ENCODE measurements around the gene IMPG1. TPM values are rescaled to one million over a fixed set of nuclear protein-coding genes. Genes with fewer than 3 reads are reported as not detected.
A peak's percentile ranks its signal among the peaks of the same experiment; 100 is the strongest.

IMPG1 gene
- total and polyA plus RNA-seq, 2 of the 13 experiments (the other 11 are each of a cell fraction or from before 2014, with no cell fraction given) = not detected

DNA sequence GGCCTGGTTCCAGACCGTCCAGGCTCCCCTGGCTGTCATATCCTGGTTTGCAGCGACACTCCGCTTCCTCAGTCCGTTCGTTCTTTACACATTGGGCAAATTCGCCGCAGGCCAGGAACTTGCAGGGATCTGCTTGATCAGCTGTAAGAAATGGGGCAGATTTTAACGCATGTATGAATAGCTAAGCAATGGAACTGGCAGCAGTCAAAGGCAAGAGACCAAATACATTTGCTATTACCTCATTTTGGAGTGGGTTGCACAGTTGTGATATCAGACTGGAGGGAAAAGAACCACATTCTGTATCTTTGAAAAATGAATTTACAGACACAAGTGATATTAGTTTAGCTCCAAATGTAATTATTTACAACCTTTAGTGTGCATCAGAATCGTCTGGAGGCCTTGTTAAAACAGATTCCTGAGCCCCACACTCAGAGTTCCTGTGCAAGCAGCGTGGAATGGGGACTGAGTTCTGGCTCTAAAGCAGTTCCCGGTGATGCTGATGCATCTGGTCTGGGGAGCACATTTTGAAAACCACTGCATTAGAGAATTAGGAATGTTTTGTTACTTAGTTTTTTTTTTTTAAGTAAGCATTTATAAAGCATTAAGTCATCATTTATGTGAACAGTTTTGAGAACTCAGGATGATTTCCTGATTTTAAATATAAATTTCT, 141.3 kb downstream of the IMPG1 start:
- ChIA-PET POLR2A (no interaction called here), CTCF (ENCODE audit: low intra/inter-chr PET ratio, low total read pairs) (interaction anchor here (2.2 kb wide), 1 partner anchor 1526 kb away, joined by 7 read pairs; no protein-coding TSS in a partner anchor)
- Histone ChIP-seq H3K27me3 (ENCODE audit: control insufficient read depth in 1 of 2, insufficient read depth in 2 of 2, low read length in 2 of 2) (peaks cover 0 to 3% of the 10 kb centered on the region in 2 experiments; a peak in 1 of 5 replicates), H4K20me1 (ENCODE audit: insufficient read depth, low read length) (no peaks in the 10 kb centered on the region), H3K79me2 (ENCODE audit: insufficient read depth, low read length) (no peaks in the 10 kb centered on the region), H3K4me3 (replicated peaks in 1 of 3; ENCODE audit: insufficient read depth in 1 of 3, low read depth in 2 of 3, low read length in 3 of 3) (no peak overlapping the region), H3K4me1 (ENCODE audit: insufficient read depth, low read length) (peaks cover 14% of the 10 kb centered on the region; the same call in 1 of the 2 replicates), H2AFZ (ENCODE audit: low read length) (no peak overlapping the region), H3K4me2 (ENCODE audit: low read depth, low read length) (no peak overlapping the region), H3K27ac (ENCODE audit: extremely low read length, insufficient read depth, low read length) (no peak overlapping the region), H3K36me3 (replicated peaks in 1 of 2; ENCODE audit: control insufficient read depth in 1 of 2, insufficient read depth in 2 of 2, low read length in 2 of 2) (no peaks in the 10 kb centered on the region), H3K9ac (ENCODE audit: insufficient read depth, low read depth, low read length) (no peak overlapping the region), H3K9me3 (ENCODE audit: low read length) (no peaks in the 10 kb centered on the region)
- BruUV-seq (replicated peaks) = no TSS peak
- FAIRE-seq (no peak), ATAC-seq (0 out of 3 replicates have a peak, but pooled peaks have one; percentile 8), DNase-seq (ENCODE audit: low spot score) (no peak)
- WGBS (ENCODE audit: low lambda C conversion rate) = 50% methylated on average over 11 of the region's 11 CpGs
- in situ Hi-C loops (cut with HindIII; ENCODE audit: extremely low pct_ligation_motif_present, low pct_unique_long_range_greater_than_20kb) (loop anchor here (5.0 to 25.0 kb wide), 2 partner anchors 931 to 1526 kb away; no protein-coding TSS in a partner anchor), intact Hi-C loops (cut with micrococcal nuclease; ENCODE audit: unreplicated experiment) (loop anchor here (5.0 to 10.0 kb wide), 3 partner anchors 754 to 946 kb away; no protein-coding TSS in a partner anchor)
- TF ChIP-seq, protein P1, sequence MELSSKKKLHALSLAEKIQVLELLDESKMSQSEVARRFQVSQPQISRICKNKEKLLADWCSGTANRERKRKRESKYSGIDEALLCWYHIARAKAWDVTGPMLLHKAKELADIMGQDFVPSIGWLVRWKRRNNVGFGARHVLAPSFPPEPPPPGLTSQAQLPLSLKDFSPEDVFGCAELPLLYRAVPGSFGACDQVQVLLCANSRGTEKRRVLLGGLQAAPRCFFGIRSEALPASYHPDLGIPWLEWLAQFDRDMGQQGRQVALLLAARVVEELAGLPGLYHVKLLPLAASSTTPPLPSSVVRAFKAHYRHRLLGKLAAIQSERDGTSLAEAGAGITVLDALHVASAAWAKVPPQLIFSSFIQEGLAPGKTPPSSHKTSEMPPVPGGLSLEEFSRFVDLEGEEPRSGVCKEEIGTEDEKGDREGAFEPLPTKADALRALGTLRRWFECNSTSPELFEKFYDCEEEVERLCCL (CRISPR knock-in tag; IDR thresholded peaks at IDR 0.05; ENCODE audit: borderline replicate concordance) = no peak
- no peak for TF ChIP-seq ZNF776 (CRISPR knock-in tag; IDR thresholded peaks at IDR 0.05)
- TF ChIP-seq ZNF17 (CRISPR knock-in tag; IDR thresholded peaks at IDR 0.05) = no peak
- TF ChIP-seq BCL6 (CRISPR knock-in tag; IDR thresholded peaks at IDR 0.05) = no peak
- no peak for TF ChIP-seq SP1 (IDR thresholded peaks at IDR 0.05)
- no peak for TF ChIP-seq SP1 (CRISPR knock-in tag; IDR thresholded peaks at IDR 0.05)
- TF ChIP-seq PRMT3 (CRISPR knock-in tag; IDR thresholded peaks at IDR 0.05; ENCODE audit: borderline replicate concordance, low read depth) = no peak
- no peak for TF ChIP-seq TCF7 (IDR thresholded peaks at IDR 0.05; ENCODE audit: low read depth)
- no peak for TF ChIP-seq POGZ (CRISPR knock-in tag; IDR thresholded peaks at IDR 0.05)
- no peak for TF ChIP-seq ZNF577 (CRISPR knock-in tag; IDR thresholded peaks at IDR 0.05; ENCODE audit: borderline replicate concordance, low read depth)
- no peak for TF ChIP-seq RXRA (CRISPR knock-in tag; IDR thresholded peaks at IDR 0.05)
- no peak for TF ChIP-seq ZBTB21 (CRISPR knock-in tag; IDR thresholded peaks at IDR 0.05)
- TF ChIP-seq ZKSCAN5 (CRISPR knock-in tag; IDR thresholded peaks at IDR 0.05) = no peak
- TF ChIP-seq, protein P2, sequence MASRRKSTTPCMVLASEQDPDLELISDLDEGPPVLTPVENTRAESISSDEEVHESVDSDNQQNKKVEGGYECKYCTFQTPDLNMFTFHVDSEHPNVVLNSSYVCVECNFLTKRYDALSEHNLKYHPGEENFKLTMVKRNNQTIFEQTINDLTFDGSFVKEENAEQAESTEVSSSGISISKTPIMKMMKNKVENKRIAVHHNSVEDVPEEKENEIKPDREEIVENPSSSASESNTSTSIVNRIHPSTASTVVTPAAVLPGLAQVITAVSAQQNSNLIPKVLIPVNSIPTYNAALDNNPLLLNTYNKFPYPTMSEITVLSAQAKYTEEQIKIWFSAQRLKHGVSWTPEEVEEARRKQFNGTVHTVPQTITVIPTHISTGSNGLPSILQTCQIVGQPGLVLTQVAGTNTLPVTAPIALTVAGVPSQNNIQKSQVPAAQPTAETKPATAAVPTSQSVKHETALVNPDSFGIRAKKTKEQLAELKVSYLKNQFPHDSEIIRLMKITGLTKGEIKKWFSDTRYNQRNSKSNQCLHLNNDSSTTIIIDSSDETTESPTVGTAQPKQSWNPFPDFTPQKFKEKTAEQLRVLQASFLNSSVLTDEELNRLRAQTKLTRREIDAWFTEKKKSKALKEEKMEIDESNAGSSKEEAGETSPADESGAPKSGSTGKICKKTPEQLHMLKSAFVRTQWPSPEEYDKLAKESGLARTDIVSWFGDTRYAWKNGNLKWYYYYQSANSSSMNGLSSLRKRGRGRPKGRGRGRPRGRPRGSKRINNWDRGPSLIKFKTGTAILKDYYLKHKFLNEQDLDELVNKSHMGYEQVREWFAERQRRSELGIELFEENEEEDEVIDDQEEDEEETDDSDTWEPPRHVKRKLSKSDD (CRISPR knock-in tag; IDR thresholded peaks at IDR 0.05; ENCODE audit: low read depth) = no peak
- TF ChIP-seq ZSCAN25 (CRISPR knock-in tag; IDR thresholded peaks at IDR 0.05) = no peak
- TF ChIP-seq, protein P3, sequence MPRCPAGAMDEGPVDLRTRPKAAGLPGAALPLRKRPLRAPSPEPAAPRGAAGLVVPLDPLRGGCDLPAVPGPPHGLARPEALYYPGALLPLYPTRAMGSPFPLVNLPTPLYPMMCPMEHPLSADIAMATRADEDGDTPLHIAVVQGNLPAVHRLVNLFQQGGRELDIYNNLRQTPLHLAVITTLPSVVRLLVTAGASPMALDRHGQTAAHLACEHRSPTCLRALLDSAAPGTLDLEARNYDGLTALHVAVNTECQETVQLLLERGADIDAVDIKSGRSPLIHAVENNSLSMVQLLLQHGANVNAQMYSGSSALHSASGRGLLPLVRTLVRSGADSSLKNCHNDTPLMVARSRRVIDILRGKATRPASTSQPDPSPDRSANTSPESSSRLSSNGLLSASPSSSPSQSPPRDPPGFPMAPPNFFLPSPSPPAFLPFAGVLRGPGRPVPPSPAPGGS (CRISPR knock-in tag; IDR thresholded peaks at IDR 0.05) = no peak
- no peak for TF ChIP-seq ZMYM4 (CRISPR knock-in tag; IDR thresholded peaks at IDR 0.05)
- TF ChIP-seq CC2D1A (CRISPR knock-in tag; IDR thresholded peaks at IDR 0.05) = no peak
- TF ChIP-seq CHD4 (IDR thresholded peaks at IDR 0.05; ENCODE audit: borderline replicate concordance, low read length) = no peak
- TF ChIP-seq, protein P4, sequence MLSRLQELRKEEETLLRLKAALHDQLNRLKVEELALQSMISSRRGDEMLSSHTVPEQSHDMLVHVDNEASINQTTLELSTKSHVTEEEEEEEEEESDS (CRISPR knock-in tag; IDR thresholded peaks at IDR 0.05; ENCODE audit: borderline replicate concordance) = no peak
